ENCODE measurements around the gene HADHA.

The HADHA gene

GRCh38 chr2:26243470-26244308 lies 743 bp downstream of the HADHA start:
- peak; percentile 24 for DNase-seq

GRCh38 chr2:26241928-26242436 lies 2.5 kb downstream of the HADHA start:
- no peak for DNase-seq

- DNase-seq = no peak
These were observed 6.0 kb downstream of the HADHA start for GRCh38 chr2:26238311-26238958.

GRCh38 chr2:26237868-26238267 lies 6.6 kb downstream of the HADHA start:
- no peak for DNase-seq

GRCh38 chr2:26235089-26235488 lies 9.3 kb downstream of the HADHA start:
- DNase-seq = no peak

- no peak for DNase-seq
These were observed 13.6 kb downstream of the HADHA start for GRCh38 chr2:26230806-26231205.

GRCh38 chr2:26229595-26229994 lies 14.8 kb downstream of the HADHA start:
- no peak for DNase-seq

GRCh38 chr2:26224095-26224494 lies 20.3 kb downstream of the HADHA start:
- DNase-seq = no peak

- no peak for DNase-seq
These were observed 21.4 kb downstream of the HADHA start for GRCh38 chr2:26223018-26223417.

GRCh38 chr2:26217720-26218119 lies 26.7 kb downstream of the HADHA start:
- DNase-seq = no peak

GRCh38 chr2:26216587-26216986 lies 27.8 kb downstream of the HADHA start:
- DNase-seq = no peak

GRCh38 chr2:26215833-26216232 lies 28.6 kb downstream of the HADHA start:
- no peak for DNase-seq

- no peak for DNase-seq
These were observed 29.7 kb downstream of the HADHA start for GRCh38 chr2:26214759-26215158.

- no peak for DNase-seq
These were observed 32.4 kb downstream of the HADHA start for GRCh38 chr2:26212011-26212410.

GRCh38 chr2:26203906-26204305 lies 40.5 kb downstream of the HADHA start:
- DNase-seq = no peak

- DNase-seq = no peak
These were observed 41.4 kb downstream of the HADHA start for GRCh38 chr2:26202981-26203490.

GRCh38 chr2:26197516-26197915 lies 46.9 kb downstream of the HADHA start:
- DNase-seq = no peak

- DNase-seq = no peak
These were observed 47.6 kb downstream of the HADHA start for GRCh38 chr2:26196683-26197418.

- no peak for DNase-seq
These were observed 49.1 kb downstream of the HADHA start for GRCh38 chr2:26195040-26195984.

GRCh38 chr2:26193578-26194231 lies 50.7 kb downstream of the HADHA start:
- no peak for DNase-seq

GRCh38 chr2:26191316-26192159 lies 52.9 kb downstream of the HADHA start:
- no peak for DNase-seq

All from kidney glomerular epithelial cell (primary cell).